MM.1S (cell line): ENCODE data around the gene USP9X.

Experiments used
- EZH2phosphoT487 ChIP-seq: fragments of 300-600 bp; sonication (generic); IDR thresholded peaks from 2 replicates; pipeline ENCODE4 v1.6.1; 2018; ENCODE audit warnings: antibody characterized with exemption, low read length
- TF ChIP-seq, protein P1 (sequence below): fragments of 300-600 bp; sonication (generic); IDR thresholded peaks from 2 replicates; pipeline ENCODE4 v1.5.1; 2016; ENCODE audit warnings: antibody characterized with exemption, low read length, mixed read lengths

DNA sequence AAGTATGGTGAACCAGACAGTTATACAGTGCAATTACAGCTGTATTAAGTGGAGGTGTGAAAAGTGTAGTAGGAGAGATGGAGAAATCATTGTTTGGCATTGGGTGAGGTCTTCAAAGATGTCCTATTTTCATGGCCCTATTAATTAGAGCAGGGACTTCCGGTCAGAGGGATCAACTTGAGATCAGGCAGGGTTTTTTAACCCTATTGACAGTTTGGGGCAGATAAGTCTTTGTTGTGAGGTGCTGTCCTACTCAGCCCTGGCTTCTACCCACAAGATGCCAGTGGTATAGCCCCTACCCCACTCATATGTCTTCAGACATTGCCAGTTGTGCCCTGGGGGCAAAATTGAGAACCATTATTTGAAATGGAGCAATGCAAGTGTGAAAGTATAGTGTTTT, 9.9 kb downstream of the USP9X start:
- TF ChIP-seq, protein P1, sequence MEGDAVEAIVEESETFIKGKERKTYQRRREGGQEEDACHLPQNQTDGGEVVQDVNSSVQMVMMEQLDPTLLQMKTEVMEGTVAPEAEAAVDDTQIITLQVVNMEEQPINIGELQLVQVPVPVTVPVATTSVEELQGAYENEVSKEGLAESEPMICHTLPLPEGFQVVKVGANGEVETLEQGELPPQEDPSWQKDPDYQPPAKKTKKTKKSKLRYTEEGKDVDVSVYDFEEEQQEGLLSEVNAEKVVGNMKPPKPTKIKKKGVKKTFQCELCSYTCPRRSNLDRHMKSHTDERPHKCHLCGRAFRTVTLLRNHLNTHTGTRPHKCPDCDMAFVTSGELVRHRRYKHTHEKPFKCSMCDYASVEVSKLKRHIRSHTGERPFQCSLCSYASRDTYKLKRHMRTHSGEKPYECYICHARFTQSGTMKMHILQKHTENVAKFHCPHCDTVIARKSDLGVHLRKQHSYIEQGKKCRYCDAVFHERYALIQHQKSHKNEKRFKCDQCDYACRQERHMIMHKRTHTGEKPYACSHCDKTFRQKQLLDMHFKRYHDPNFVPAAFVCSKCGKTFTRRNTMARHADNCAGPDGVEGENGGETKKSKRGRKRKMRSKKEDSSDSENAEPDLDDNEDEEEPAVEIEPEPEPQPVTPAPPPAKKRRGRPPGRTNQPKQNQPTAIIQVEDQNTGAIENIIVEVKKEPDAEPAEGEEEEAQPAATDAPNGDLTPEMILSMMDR, result no peak
- TF ChIP-seq EZH2phosphoT487, result no peak
